ENCODE results near the gene ELAC1.
"Not testable (repeated sequence)": the region's sequence is repeated elsewhere in the genome, so short reads cannot be mapped to it uniquely, and the experiment has no call there.

ELAC1 gene

GRCh38 chr18:50972404-50972803, 4.6 kb downstream of the ELAC1 start:
- not testable (repeated sequence) for DNase-seq (ENCODE audit: low read depth)

GRCh38 chr18:50973367-50974126, 5.7 kb downstream of the ELAC1 start:
- no peak for DNase-seq (ENCODE audit: low read depth)

GRCh38 chr18:50977037-50977760, 9.4 kb downstream of the ELAC1 start:
- no peak for DNase-seq (ENCODE audit: low read depth)

GRCh38 chr18:50981381-50981780, 13.5 kb downstream of the ELAC1 start:
- no peak for DNase-seq (ENCODE audit: low read depth)

- DNase-seq (ENCODE audit: low read depth): no peak
Measured at GRCh38 chr18:50982086-50982801, 14.4 kb downstream of the ELAC1 start.

- no peak for DNase-seq (ENCODE audit: low read depth)
Measured at GRCh38 chr18:50982802-50983179, 15.0 kb downstream of the ELAC1 start.

GRCh38 chr18:50986360-50987087, 18.7 kb downstream of the ELAC1 start:
- no peak for DNase-seq (ENCODE audit: low read depth)

GRCh38 chr18:50987261-50987660, 19.4 kb downstream of the ELAC1 start:
- DNase-seq (ENCODE audit: low read depth): no peak

GRCh38 chr18:50989711-50990110, 21.9 kb downstream of the ELAC1 start:
- no peak for DNase-seq (ENCODE audit: low read depth)

- no peak for DNase-seq (ENCODE audit: low read depth)
Measured at GRCh38 chr18:50992351-50992762, 24.5 kb downstream of the ELAC1 start.

- no peak for DNase-seq (ENCODE audit: low read depth)
Measured at GRCh38 chr18:50994031-50994430, 26.2 kb downstream of the ELAC1 start.

GRCh38 chr18:51003174-51003573, 35.3 kb downstream of the ELAC1 start:
- DNase-seq (ENCODE audit: low read depth): not testable (repeated sequence)

GRCh38 chr18:51006061-51006818, 38.4 kb downstream of the ELAC1 start:
- DNase-seq (ENCODE audit: low read depth): no peak

- no peak for DNase-seq (ENCODE audit: low read depth)
Measured at GRCh38 chr18:51006948-51007789, 39.3 kb downstream of the ELAC1 start.

- DNase-seq (ENCODE audit: low read depth): no peak
Measured at GRCh38 chr18:51007790-51008139, 39.9 kb downstream of the ELAC1 start.

- no peak for DNase-seq (ENCODE audit: low read depth)
Measured at GRCh38 chr18:51009072-51009471, 41.2 kb downstream of the ELAC1 start.

GRCh38 chr18:51010218-51010617, 42.4 kb downstream of the ELAC1 start:
- DNase-seq (ENCODE audit: low read depth): no peak

GRCh38 chr18:51011709-51012108, 43.9 kb downstream of the ELAC1 start:
- DNase-seq (ENCODE audit: low read depth): no peak

- DNase-seq (ENCODE audit: low read depth): no peak
Measured at GRCh38 chr18:51012441-51012840, 44.6 kb downstream of the ELAC1 start.

- no peak for DNase-seq (ENCODE audit: low read depth)
Measured at GRCh38 chr18:51013259-51013658, 45.4 kb downstream of the ELAC1 start.
